GM18511 (cell line): ENCODE measurements around the gene CRYGN.

ENCODE experiments used
- ATAC-seq: cut with Tn5 transposase; IDR thresholded peaks from one replicate; pipeline ENCODE4 v1.9.1; 2021; ENCODE audit warnings: mild to moderate bottlenecking, moderate library complexity; ENCODE audit not compliant: unreplicated experiment

CRYGN gene

GRCh38 chr7:151381348-151382078, 58.4 kb downstream of the CRYGN start:
- ATAC-seq: no peak

GRCh38 chr7:151381098-151381347, 58.9 kb downstream of the CRYGN start:
- no peak for ATAC-seq

GRCh38 chr7:151380199-151381097, 59.5 kb downstream of the CRYGN start:
- no peak for ATAC-seq

GRCh38 chr7:151379534-151380198, 60.3 kb downstream of the CRYGN start:
- ATAC-seq: no peak

GRCh38 chr7:151379193-151379520, 60.8 kb downstream of the CRYGN start:
- ATAC-seq: no peak
